Mesenchymal stem cell (in vitro differentiated cells and primary cell): ENCODE measurements around the gene TAF8.
A peak's percentile ranks its signal among the peaks of the same experiment; 100 is the strongest.

ENCODE experiments used
- DNase-seq: peaks from one replicate; pipeline ENCODE4 v3.0.0-alpha.2; 2013
- H2AFZ ChIP-seq: one replicate; pipeline ENCODE4 v1.6.1; 2013; ENCODE audit warnings: low read depth, mild to moderate bottlenecking, control low read depth, inconsistent platforms, low read length, moderate library complexity
- H2AK5ac ChIP-seq: 2 replicates; pipeline ENCODE4 v1.6.1; 2013; ENCODE audit warnings: low read length, moderate library complexity, mild to moderate bottlenecking, inconsistent platforms; ENCODE audit not compliant: severe bottlenecking
- H2BK120ac ChIP-seq: one replicate; pipeline ENCODE4 v1.6.1; 2013; ENCODE audit warnings: low read depth, mild to moderate bottlenecking, inconsistent platforms, low read length, moderate library complexity
- H2BK12ac ChIP-seq, 2 experiments: one replicate each; pipeline ENCODE4 v1.6.1; 2013; ENCODE audit warnings: inconsistent platforms in 2 of 2, low read length in 2 of 2, mild to moderate bottlenecking in 2 of 2, moderate library complexity in 2 of 2, control low read depth in 1 of 2
- H2BK15ac ChIP-seq: one replicate; pipeline ENCODE4 v1.6.1; 2013; ENCODE audit warnings: mild to moderate bottlenecking, low read depth, inconsistent platforms; ENCODE audit not compliant: poor library complexity, severe bottlenecking
- H2BK5ac ChIP-seq: 2 replicates; pipeline ENCODE4 v1.6.1; 2013; ENCODE audit warnings: low read depth, mild to moderate bottlenecking, low read length, control low read depth, inconsistent platforms; ENCODE audit not compliant: poor library complexity, severe bottlenecking
- H3K14ac ChIP-seq, 2 experiments: one replicate each; pipeline ENCODE4 v1.6.1; 2013; ENCODE audit warnings: inconsistent platforms in 2 of 2, low read length in 2 of 2, control low read depth in 1 of 2, mild to moderate bottlenecking in 1 of 2, moderate library complexity in 1 of 2
- H3K18ac ChIP-seq, 2 experiments: one replicate each; pipeline ENCODE4 v1.6.1; 2013; ENCODE audit warnings: inconsistent platforms in 2 of 2, low read length in 2 of 2, control low read depth in 1 of 2, low read depth in 1 of 2, mild to moderate bottlenecking in 1 of 2
- H3K23ac ChIP-seq, 2 experiments: one replicate each; pipeline ENCODE4 v1.6.1; 2013; ENCODE audit warnings: inconsistent platforms in 2 of 2, low read length in 2 of 2, mild to moderate bottlenecking in 2 of 2, moderate library complexity in 2 of 2, control low read depth in 1 of 2
- H3K27ac ChIP-seq: 2 replicates; pipeline ENCODE4 v1.5.1; 2013; ENCODE audit warnings: mild to moderate bottlenecking, moderate library complexity, low read length, control low read depth, inconsistent platforms; ENCODE audit not compliant: poor library complexity, severe bottlenecking
- H3K27me3 ChIP-seq, 2 experiments: 2 replicates each; pipeline versions ENCODE4 v1.6.1 to v1.7.0; 2013; ENCODE audit warnings: low read length in 2 of 2, mild to moderate bottlenecking in 2 of 2, moderate library complexity in 2 of 2, control low read depth in 1 of 2, inconsistent platforms in 1 of 2; ENCODE audit not compliant: control insufficient read depth in 1 of 2, insufficient read depth in 1 of 2
- H3K36me3 ChIP-seq, 2 experiments: 2 replicates each; pipeline versions ENCODE4 v1.6.1 to v1.7.0; 2013; ENCODE audit warnings: low read length in 2 of 2, control low read depth in 1 of 2, inconsistent platforms in 1 of 2, low read depth in 1 of 2, mild to moderate bottlenecking in 1 of 2; ENCODE audit not compliant: insufficient read depth in 2 of 2, control insufficient read depth in 1 of 2
- H3K4ac ChIP-seq, 2 experiments: one replicate each; pipeline ENCODE4 v1.6.1; 2013; ENCODE audit warnings: inconsistent platforms in 2 of 2, low read length in 2 of 2, mild to moderate bottlenecking in 2 of 2, moderate library complexity in 2 of 2, control low read depth in 1 of 2, low read depth in 1 of 2
- H3K4me1 ChIP-seq: 2 replicates; pipeline ENCODE4 v1.6.1; 2013; ENCODE audit warnings: low read depth, low read length, control low read depth; ENCODE audit not compliant: control insufficient read depth, insufficient read depth
- H3K4me2 ChIP-seq: 2 replicates; pipeline ENCODE4 v1.6.1; 2013; ENCODE audit warnings: low read length, mild to moderate bottlenecking, inconsistent platforms; ENCODE audit not compliant: poor library complexity, severe bottlenecking
- H3K4me3 ChIP-seq, 2 experiments: 2 replicates each; pipeline versions ENCODE4 v1.5.1 to v1.7.0; 2013; ENCODE audit warnings: low read length in 2 of 2, mild to moderate bottlenecking in 2 of 2, control low read depth in 1 of 2, low read depth in 1 of 2; ENCODE audit not compliant: insufficient read depth in 1 of 2
- H3K79me1 ChIP-seq: replicated peaks from 2 replicates; pipeline ENCODE4 v1.6.1; 2013; ENCODE audit warnings: mild to moderate bottlenecking, control low read depth, low read length, inconsistent platforms; ENCODE audit not compliant: poor library complexity, severe bottlenecking
- H3K9ac ChIP-seq: 2 replicates; pipeline ENCODE4 v1.7.0; 2013; ENCODE audit warnings: mild to moderate bottlenecking, low read length, moderate library complexity
- H3K9me3 ChIP-seq: 2 replicates; pipeline ENCODE4 v1.7.0; 2013; ENCODE audit warnings: mild to moderate bottlenecking, low read length; ENCODE audit not compliant: control insufficient read depth
- H4K8ac ChIP-seq: one replicate; pipeline ENCODE4 v1.6.1; 2013; ENCODE audit warnings: inconsistent platforms, mild to moderate bottlenecking, low read length, moderate library complexity
- H4K91ac ChIP-seq: one replicate; pipeline ENCODE4 v1.6.1; 2013; ENCODE audit warnings: mild to moderate bottlenecking, low read length, inconsistent platforms
- WGBS: methylation state at CpG from one replicate; pipeline ENCODE4 v1.1.7; 2013; ENCODE audit warnings: mixed read lengths; 5-methylcytosine and 5-hydroxymethylcytosine counted together

Gene TAF8

DNA sequence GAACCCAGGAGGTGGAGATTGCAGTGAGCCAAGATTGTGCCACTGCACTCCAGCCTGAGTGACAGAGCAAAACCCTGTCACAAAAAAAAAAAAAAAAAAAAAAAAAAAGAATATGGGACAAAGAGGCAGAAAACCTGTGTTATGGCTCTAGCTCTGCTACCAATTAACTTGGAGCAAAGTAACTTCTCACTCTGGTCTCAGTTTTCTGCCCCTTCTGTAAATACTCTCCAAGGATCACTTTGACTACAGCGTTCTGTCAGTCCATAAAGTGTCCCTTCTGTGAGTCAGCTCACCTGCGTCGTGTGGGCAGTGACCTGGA, 67.5 kb downstream of the TAF8 start:
- WGBS: 94% methylated on average over 3 of the region's 3 CpGs
- Histone ChIP-seq H3K27ac (no peak overlapping the region), H2AFZ (no peak overlapping the region), H2BK120ac (no peak overlapping the region), H2BK15ac (no peak overlapping the region), H3K4me3 (no peak overlapping the region), H3K36me3 (peaks cover 0 to 7% of the 10 kb centered on the region in 2 experiments), H2AK5ac (peak overlapping the region; percentile 17), H3K79me1 (peaks cover 10% of the 10 kb centered on the region), H3K4me2 (no peak overlapping the region), H3K9ac (peak overlapping the region; percentile 48), H3K4ac (no peak overlapping the region), H3K18ac (no peak overlapping the region), H4K91ac (no peak overlapping the region), H3K23ac (peak overlapping the region in 1 of 2 experiments; percentile 48), H3K14ac (no peak overlapping the region), H3K27me3 (no peaks in the 10 kb centered on the region), H2BK5ac (no peak overlapping the region), H2BK12ac (no peak overlapping the region), H3K9me3 (no peaks in the 10 kb centered on the region), H4K8ac (no peak overlapping the region), H3K4me1 (peaks cover 31% of the 10 kb centered on the region)
- no peak for DNase-seq

DNA sequence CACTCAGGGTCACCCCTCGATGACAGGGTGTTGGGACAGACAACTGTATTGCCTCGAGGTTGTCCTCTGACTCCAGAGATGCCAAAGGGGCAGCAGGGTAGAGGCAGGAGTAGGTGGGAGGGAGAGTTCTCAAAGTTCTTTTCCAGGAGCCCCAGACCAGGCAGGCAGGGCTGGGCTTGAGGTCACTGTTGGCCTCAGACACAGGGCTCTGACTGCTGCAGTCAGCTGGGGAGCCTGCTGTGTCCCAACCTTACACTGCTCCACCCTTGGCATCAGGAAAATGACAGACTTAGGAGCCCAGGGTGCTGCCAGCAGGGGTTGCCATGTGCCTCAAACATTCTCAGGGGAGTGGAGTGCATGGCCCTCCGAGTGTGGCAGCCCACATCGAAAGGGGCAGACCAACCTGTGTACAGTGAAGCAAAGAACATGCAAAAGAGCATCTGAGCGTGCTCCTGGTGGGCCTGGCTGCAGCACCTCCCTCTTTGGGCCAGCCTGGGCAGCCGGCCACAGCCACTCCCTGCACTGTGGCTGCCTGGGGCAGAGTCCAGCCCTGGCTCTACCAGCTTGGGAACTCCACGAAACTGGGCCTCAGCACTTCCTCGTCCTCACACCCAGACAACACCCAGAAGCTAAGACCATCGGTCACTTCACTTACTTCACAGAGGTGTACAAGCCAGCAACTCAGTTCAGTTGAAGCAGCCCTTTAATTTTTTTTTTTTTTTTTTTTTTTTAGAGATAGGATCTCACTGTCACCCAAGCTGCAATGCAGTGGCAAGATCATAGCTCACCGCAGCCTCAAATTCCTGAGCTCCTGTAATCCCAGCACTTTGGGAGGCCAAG, 68.1 kb downstream of the TAF8 start:
- H3K4me3 ChIP-seq: no peak overlapping the region
- 88% methylated on average over 10 of the region's 10 CpGs for WGBS
- no peak overlapping the region for H2BK120ac ChIP-seq
- DNase-seq: no peak
- H3K9me3 ChIP-seq: no peaks in the 10 kb centered on the region
- peaks cover 0 to 7% of the 10 kb centered on the region in 2 experiments for H3K36me3 ChIP-seq
- no peak overlapping the region for H2BK12ac ChIP-seq
- H2BK5ac ChIP-seq: no peak overlapping the region
- H2AFZ ChIP-seq: peak overlapping the region; percentile 29
- peak overlapping the region; percentile 18 for H2AK5ac ChIP-seq
- H3K79me1 ChIP-seq: peaks cover 6% of the 10 kb centered on the region
- peak overlapping the region; percentile 76 for H4K91ac ChIP-seq
- no peaks in the 10 kb centered on the region for H3K27me3 ChIP-seq
- H3K4me2 ChIP-seq: no peak overlapping the region
- no peak overlapping the region for H3K27ac ChIP-seq
- H3K4me1 ChIP-seq: peaks cover 32% of the 10 kb centered on the region
- H3K14ac ChIP-seq: no peak overlapping the region
- no peak overlapping the region for H3K4ac ChIP-seq
- H2BK15ac ChIP-seq: peak overlapping the region; percentile 74
- H3K23ac ChIP-seq: peak overlapping the region in 1 of 2 experiments; percentile 48
- peak overlapping the region; percentile 73 for H4K8ac ChIP-seq
- no peak overlapping the region for H3K18ac ChIP-seq
- H3K9ac ChIP-seq: peak overlapping the region; percentile 48

DNA sequence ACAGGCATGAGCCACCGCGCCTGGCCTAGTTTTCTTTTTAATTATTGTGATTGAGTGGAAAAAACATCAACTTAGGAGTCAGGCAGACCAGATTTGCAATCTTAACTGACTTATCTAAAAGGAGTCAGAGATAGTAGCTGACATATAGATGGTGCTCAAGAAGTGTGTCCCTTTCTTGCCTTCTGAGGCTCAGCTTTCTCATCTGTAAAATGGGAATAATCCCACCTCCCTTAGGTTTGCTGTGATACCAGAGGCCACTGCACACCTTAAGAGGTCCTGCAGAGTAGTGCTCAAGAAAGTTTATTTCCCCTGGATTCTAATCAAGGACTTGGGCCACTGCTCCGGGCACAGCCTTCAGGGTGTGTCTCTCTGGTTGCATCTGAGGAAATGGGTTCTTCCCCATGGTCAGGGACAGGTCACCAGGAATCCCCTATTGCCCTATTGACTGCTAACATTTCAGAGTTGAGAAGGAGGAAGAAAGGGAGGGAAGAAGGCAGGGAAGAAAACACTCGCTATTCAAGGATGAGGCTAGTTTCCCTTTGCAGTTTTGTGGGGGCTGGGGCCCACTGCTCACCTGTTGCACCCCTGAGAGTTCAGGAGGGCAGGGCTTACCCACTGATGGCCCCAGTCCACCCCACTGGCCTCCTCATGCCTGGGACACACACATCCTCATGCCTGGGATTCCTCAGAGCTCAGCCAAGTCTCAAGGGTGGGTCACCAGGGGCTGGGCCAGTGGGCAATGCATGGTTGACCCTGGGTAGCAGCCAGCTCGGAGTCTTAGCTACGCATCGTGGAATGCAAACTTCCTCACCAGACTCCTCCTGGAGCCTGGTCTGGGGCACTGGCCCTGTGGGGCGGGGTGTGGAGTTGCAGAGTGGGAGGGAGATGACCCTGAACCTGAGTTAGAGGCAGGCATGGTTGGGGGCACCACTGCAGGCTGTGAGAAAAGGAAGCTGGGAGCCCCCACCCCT, 70.9 kb downstream of the TAF8 start:
- H3K4me1 ChIP-seq: peaks cover 28% of the 10 kb centered on the region
- H2BK12ac ChIP-seq: no peak overlapping the region
- no peak overlapping the region for H3K9ac ChIP-seq
- no peak overlapping the region for H2BK15ac ChIP-seq
- no peak overlapping the region for H3K23ac ChIP-seq
- H3K4me3 ChIP-seq: no peak overlapping the region
- no peak overlapping the region for H3K27ac ChIP-seq
- H3K9me3 ChIP-seq: no peaks in the 10 kb centered on the region
- H3K14ac ChIP-seq: peak overlapping the region in 1 of 2 experiments; percentile 15
- no peak overlapping the region for H4K91ac ChIP-seq
- H4K8ac ChIP-seq: no peak overlapping the region
- H3K79me1 ChIP-seq: peaks cover 6% of the 10 kb centered on the region
- H2AK5ac ChIP-seq: peak overlapping the region; percentile 45
- 86% methylated on average over 5 of the region's 8 CpGs for WGBS
- H2BK120ac ChIP-seq: no peak overlapping the region
- no peak for DNase-seq
- no peak overlapping the region for H3K4me2 ChIP-seq
- no peak overlapping the region for H2BK5ac ChIP-seq
- no peak overlapping the region for H3K4ac ChIP-seq
- H3K36me3 ChIP-seq: peaks cover 0 to 28% of the 10 kb centered on the region in 2 experiments
- no peak overlapping the region for H2AFZ ChIP-seq
- no peaks in the 10 kb centered on the region for H3K27me3 ChIP-seq
- H3K18ac ChIP-seq: peak overlapping the region in 1 of 2 experiments; percentile 16
